Measurements from ENCODE around the gene GIGYF1. TPM values are rescaled to one million over a fixed set of nuclear protein-coding genes. Genes with fewer than 3 reads are reported as not detected.
"Not testable (repeated sequence)": the region's sequence is repeated elsewhere in the genome, so short reads cannot be mapped to it uniquely, and the experiment has no call there.

Gene GIGYF1
- polyA plus RNA-seq, 1 donor from 2014 or later = 2.6 TPM

DNA sequence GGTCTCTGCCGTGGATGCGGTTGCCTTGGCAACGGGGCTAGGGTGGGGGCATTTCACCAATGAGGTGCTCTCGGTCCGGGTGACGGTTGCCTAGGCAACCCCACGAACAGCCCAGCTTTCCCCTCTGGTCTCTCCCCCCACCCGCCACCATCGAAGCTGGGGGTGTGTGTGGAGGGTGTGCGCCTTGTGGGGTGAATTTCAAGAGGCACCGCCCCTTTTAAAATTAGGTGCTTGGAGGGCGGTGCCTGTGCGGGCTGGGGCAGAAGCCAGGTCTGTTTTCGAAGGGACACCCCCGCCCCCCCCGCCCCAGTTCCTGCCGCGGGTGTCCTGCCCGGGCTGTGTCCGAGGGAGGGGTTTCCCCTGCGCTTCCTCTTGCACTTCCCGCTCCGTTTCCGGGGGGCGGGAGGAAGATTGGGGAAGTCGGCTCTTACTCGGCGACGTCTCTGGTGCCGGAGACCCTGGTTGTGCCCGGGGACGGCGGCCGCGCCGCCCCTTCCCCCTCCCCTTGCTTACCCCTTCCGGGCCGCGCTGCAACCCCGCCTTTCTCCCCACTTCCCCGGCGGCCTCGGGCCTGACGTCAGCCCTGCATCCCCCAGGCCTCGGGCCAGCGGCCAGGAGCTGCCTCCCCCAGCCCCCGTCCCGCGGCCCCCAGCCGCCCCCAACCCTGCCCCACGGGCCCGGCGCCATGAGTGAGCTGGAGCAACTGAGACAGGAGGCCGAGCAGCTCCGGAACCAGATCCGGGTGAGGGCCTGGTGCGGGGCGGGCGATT is 18.3 kb downstream of the GIGYF1 start:
- peaks cover 2 to 6% (median 5%) of the 10 kb centered on the region in 3 donors for H3K4me1 Mint-ChIP-seq
- H3K27me3 Mint-ChIP-seq = no peaks in the 10 kb centered on the region
- H3K27ac Mint-ChIP-seq = peak overlapping the region; percentile 91 to 96 (median 96)
- no peaks in the 10 kb centered on the region for H3K36me3 Mint-ChIP-seq
- H3K4me3 Mint-ChIP-seq = peak overlapping the region; percentile 86 to 93 (median 90)
- H3K9me3 Mint-ChIP-seq = no peaks in the 10 kb centered on the region

DNA sequence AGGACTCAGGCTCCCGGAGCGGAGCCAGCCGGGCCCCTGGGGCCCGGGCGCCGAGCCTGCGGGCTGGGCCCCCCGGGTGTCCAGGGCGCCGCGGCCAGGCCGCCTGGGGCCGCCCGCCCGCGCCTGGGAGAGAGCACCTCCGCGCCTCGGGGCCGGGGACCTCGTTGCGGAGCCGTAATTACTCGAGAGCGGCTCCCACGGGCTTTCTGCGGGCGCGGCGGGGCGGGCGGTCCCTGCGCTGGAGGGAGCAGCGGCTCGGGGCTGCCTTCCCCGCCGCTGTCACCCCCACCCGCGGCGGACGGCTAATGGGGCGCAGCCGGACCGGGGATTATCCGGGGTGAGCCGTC is 19.0 kb downstream of the GIGYF1 start:
- no peaks in the 10 kb centered on the region for H3K36me3 Mint-ChIP-seq
- peaks cover 2 to 6% (median 5%) of the 10 kb centered on the region in 3 donors for H3K4me1 Mint-ChIP-seq
- no peaks in the 10 kb centered on the region for H3K9me3 Mint-ChIP-seq
- peak overlapping the region; percentile 91 to 99 (median 97) for H3K4me3 Mint-ChIP-seq
- no peaks in the 10 kb centered on the region for H3K27me3 Mint-ChIP-seq
- peak overlapping the region; percentile 92 to 98 (median 97) for H3K27ac Mint-ChIP-seq

DNA sequence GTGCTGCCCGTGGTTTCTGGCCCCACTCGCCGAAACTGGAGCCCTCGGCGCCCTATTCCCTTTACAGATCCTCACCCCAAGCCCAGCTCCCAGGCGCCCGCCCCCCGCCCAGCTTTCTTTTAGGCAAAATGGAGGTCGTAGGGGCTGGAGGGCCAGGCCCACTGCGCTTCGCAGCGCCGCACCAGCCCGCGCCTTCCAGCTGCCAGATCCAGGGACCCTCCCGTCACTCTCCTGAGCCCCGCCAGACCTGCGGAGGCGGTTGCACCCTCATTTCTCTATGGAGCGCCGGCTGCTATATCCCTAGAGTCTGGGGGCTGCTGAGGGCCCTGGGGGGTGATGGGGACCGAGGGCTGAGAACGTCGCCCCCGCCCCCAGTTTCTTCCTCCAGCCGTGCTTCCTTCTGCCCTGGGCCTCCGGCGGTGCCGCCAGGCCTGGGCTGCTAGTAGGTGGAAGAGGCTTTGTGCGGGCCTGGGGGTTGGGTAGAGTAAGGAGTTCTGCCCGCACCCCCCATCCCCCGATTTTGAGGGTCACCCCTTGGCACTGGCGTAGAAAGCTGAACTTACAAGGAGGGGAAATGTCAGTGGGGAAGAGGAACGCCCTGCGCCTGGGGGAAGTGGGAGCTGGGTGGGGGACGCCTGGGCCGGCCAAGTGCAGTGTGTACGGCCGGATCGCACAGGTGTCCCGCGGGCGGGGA is 19.5 kb downstream of the GIGYF1 start:
- Mint-ChIP-seq H3K36me3 (no peaks in the 10 kb centered on the region), H3K4me1 (peaks cover 2 to 6% (median 5%) of the 10 kb centered on the region in 3 donors), H3K4me3 (peak overlapping the region; percentile 91 to 99 (median 97)), H3K27me3 (no peaks in the 10 kb centered on the region), H3K27ac (peak overlapping the region; percentile 92 to 98 (median 97)), H3K9me3 (no peaks in the 10 kb centered on the region)

DNA sequence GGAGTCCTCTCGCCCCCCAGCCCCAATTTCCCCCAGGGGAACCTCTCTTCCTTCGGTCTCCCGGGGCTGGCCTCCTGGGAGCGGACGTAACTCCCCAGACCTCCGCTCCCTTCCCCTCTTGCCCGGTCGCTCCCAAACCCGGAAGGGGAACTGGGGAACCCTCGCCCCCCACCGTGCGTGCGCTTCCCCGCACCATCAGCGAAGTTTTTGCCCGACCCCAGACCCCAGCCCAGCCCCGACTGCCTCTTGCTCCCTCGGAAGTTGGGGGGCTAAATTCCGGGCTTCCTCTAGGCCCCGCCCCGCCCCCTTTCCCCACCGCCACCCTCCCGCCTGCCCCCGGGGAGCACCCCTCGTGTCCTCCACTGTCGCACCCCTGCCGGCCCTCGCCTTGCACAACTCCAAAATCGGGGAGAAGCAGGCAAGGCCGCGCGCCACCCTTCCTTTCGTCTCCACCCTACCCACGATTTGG is 20.1 kb downstream of the GIGYF1 start:
- no peaks in the 10 kb centered on the region for H3K9me3 Mint-ChIP-seq
- no peaks in the 10 kb centered on the region for H3K27me3 Mint-ChIP-seq
- H3K4me1 Mint-ChIP-seq = peaks cover 2 to 6% (median 5%) of the 10 kb centered on the region in 3 donors
- no peaks in the 10 kb centered on the region for H3K36me3 Mint-ChIP-seq
- H3K27ac Mint-ChIP-seq = peak overlapping the region; percentile 92 to 98 (median 97)
- H3K4me3 Mint-ChIP-seq = peak overlapping the region; percentile 91 to 99 (median 97)

DNA sequence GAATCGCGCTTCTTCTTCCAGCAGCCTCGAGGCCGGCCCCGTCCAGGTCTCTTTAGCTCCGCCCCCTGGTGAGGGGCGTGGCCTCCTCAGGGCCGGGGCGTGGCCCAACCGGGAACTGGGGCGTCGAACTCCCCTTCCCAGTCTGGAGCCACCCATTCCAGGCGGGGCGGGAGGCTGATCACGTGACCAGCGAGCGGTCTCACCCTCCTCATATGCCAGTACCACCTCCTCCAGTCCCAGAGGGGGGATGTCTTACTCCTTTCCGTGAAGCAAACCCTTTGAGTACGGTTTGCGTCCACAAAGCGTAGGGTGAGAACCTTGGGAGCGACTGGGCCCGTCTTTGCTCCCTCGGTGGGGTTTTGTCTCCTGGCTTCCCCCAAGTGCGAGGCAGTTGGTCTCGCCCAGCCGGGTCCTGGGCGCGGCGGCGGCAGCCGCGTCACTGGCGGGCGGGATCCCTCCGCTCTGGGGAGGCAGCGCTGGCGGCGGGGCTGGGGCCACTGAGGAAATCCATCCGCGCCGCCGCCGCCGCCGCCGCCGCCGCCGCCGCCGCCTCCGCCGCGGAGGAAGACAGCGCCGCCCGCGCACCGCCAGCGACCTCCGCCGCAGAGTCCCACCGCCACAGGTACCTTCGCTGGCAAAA is 20.6 kb downstream of the GIGYF1 start, which contains the start of gene GNB2:
Gene GNB2, plus strand, starts transcription at position 439 of the 640 bp plus-strand sequence. CDS start 2,526 bp downstream, outside the sequence.
- Mint-ChIP-seq H3K27me3 (no peaks in the 10 kb centered on the region), H3K9me3 (no peaks in the 10 kb centered on the region), H3K27ac (peak within 1 kb of the TSS; percentile 92 to 98 (median 97)), H3K36me3 (no peaks in the 10 kb centered on the region), H3K4me3 (peak within 1 kb of the TSS; percentile 91 to 99 (median 97)), H3K4me1 (peaks cover 2 to 6% (median 5%) of the 10 kb centered on the region in 3 donors)

DNA sequence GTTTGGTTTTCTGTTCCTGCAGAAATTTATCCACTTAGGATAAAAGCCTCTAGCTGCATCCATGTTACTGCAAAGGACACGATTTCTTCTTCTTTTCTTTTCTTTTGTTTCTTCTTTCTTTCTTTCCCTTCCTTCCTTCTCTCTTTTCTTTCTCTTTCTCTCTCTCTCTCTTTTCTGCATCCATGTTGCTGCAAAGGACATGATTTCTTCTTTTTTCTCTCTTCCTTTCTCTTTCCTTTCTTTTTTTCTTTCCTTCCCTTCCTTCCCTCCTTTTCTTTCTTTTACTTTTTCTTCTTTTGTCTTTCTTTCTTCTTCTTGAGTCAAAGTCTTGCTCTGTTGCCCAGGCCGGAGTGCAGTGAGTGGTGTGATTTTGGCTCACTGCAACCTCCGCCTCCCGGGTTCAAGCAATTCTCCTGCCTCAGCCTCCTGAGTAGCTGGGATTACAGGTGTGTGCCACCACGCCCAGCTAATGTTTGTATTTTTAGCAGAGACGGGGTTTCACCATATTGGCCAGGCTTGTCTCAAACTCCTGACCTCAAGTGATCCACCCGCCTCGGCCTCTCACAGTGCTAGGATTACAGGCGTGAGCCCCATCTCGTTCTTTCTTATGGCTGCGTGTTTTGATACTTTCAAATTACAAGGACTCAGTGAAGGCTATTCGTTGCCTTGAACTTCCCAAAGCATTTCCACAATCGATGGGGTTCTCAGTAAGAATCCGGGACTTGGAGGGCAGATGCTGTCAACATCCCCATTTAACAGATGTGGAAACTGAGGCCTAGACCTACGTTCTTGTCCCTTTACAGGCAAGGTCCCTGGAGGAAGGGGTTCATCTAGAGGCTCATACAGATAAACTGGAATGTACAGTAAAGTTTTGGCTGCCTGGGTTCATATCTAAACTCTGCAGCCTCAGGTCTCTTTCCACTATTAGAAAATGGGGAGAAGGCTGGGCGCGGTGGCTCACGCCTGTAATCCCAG is 22.4 kb downstream of the GIGYF1 start:
- Mint-ChIP-seq H3K4me3 (peak overlapping the region in 2 of 4 donors; percentile 30 to 91), H3K27me3 (peaks cover 3% of the 10 kb centered on the region)

DNA sequence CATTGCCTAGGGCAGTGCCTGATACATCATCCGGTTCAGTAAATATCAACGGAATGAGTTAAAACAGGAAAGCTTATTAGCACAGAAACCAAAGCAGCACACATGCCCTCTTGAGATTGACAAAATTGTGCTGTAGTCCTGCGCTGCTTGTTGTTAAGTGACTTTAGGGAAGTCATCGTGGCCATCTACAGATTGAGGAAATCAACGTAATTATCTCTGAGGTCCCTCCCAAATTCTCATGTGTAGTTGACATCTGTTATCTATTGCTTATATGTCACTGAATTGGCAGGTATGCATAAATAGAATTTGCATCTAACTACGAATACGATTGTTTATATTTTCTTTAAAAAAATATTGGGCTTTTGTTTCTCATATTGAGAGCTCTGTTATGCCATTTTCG is 24.0 kb downstream of the GIGYF1 start:
- Mint-ChIP-seq H3K4me1 (peaks cover 0 to 11% (median 5%) of the 10 kb centered on the region in 3 donors), H3K36me3 (no peaks in the 10 kb centered on the region), H3K27ac (peak overlapping the region in 1 of 3 donors; percentile 54), H3K9me3 (no peaks in the 10 kb centered on the region), H3K27me3 (peaks cover 6% of the 10 kb centered on the region), H3K4me3 (peak overlapping the region in 1 of 4 donors; percentile 43)

More for the DNA sequence above, 22.4 kb downstream of the GIGYF1 start:
- peaks cover 0 to 11% (median 5%) of the 10 kb centered on the region in 3 donors for H3K4me1 Mint-ChIP-seq
- H3K36me3 Mint-ChIP-seq = no peaks in the 10 kb centered on the region
- H3K27ac Mint-ChIP-seq = peak overlapping the region in 1 of 3 donors; percentile 54
- no peaks in the 10 kb centered on the region for H3K9me3 Mint-ChIP-seq

DNA sequence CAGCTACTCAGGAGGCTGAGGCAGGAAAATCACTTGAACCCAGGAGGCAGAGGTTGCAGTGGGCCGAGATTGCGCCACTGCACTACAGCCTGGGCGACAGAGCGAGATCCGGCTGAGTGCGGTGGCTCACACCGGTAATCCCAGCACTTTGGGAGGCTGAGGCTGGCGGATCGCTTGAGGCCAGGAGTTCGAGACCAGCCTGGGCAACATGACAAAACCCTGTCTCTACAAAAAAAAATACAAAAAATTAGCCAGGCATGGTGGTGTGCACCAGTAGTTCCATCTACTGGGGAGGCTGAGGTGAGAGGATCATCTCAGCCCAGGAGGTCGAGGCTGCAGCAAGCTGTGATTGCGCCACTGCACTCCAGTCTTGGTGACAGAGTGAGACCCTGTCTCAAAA is 24.9 kb downstream of the GIGYF1 start:
- not testable (repeated sequence) for H3K36me3 Mint-ChIP-seq, H3K4me3 Mint-ChIP-seq, H3K27ac Mint-ChIP-seq, H3K27me3 Mint-ChIP-seq, H3K9me3 Mint-ChIP-seq
- H3K4me1 Mint-ChIP-seq = peaks cover 0 to 11% (median 5%) of the 10 kb centered on the region in 3 donors

DNA sequence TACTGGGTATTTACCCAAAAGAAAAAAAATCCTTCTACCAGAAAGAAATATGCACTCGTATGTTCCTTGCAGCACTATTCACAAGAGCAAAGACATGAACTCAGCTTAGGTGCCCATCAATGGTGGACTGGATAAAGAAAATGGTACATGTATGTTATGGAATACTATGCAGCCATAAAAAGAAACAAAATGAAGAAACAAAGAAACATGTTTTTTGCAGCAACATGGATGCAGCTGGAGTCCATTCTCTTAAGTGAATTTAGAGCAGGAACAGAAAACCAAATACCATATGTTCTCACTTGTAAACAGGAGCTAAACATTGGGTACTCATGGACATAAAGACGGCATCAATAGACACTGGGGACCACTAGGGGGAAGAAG is 26.0 kb downstream of the GIGYF1 start:
- H3K4me3 Mint-ChIP-seq = peak overlapping the region in 1 of 4 donors; percentile 68
- peak overlapping the region in 1 of 3 donors; percentile 71 for H3K27ac Mint-ChIP-seq
- H3K27me3 Mint-ChIP-seq = peaks cover 6% of the 10 kb centered on the region
- peaks cover 2% of the 10 kb centered on the region for H3K36me3 Mint-ChIP-seq
- H3K4me1 Mint-ChIP-seq = peaks cover 0 to 5% (median 5%) of the 10 kb centered on the region in 3 donors
- no peaks in the 10 kb centered on the region for H3K9me3 Mint-ChIP-seq

DNA sequence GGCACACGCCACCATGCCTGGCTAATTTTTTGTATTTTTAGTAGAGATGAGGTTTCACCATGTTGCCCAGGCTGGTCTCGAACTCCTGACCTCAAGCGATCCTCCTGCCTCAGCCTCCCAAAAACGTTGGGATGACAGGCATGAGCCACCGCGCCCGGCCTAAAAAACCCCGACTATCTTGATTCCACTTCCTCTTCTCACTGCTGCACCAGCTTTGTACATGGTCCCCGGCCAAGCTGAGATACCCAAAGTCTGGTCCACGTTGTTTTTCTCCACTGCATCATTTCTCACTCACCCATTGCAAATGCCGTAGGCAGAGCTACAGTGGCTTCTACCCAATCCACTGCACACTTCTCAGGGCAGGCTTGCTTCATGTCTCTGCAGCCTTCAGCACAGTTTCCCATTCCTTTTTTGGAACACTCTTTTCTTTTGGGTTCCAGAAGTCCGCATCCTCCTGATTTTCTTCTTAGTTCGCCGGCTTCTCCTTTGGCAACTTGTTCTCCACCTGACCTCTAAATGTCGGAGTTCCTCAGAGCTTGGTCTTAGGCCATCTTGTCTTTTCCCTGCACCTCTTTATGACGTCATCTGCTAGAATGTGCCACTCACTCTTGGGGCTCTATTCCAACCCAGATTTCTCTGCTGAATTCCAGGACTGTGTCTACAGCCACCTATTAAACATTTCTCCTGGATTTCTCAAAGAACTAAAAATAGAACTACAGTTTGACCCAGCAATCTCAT is 26.6 kb downstream of the GIGYF1 start:
- Mint-ChIP-seq H3K27me3 (peaks cover 6% of the 10 kb centered on the region), H3K4me1 (peaks cover 0 to 5% (median 5%) of the 10 kb centered on the region in 3 donors), H3K27ac (peak overlapping the region in 1 of 3 donors; percentile 71), H3K4me3 (peak overlapping the region in 1 of 4 donors; percentile 33), H3K9me3 (no peaks in the 10 kb centered on the region), H3K36me3 (peaks cover 2% of the 10 kb centered on the region)

DNA sequence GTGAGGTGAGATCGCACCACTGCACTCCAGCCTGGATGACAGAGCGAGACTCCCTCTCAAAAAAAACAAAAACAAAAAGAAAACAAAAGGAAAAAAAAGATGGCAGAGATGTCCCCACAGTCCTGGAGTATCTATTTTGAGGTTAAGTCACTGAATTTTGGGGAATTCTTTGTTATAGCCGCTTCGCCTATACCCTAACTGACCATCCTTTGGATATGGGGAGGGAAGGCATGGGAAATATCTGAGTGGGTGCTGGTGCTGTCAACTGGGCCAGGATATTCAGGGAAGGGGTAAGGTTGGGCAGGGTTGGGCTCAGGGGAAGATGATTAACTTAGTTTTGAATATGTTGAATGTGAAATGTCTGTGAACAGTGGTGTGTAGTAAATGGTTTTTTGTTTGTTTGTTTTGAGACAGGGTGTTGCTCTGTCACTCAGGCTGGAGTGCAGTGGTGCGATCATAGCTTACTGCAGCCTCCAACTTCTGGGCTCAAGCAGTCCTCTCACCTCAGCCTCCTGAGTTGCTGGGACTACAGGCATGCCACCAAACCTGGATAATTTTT is 28.8 kb downstream of the GIGYF1 start:
- peaks cover 10% of the 10 kb centered on the region for H3K27me3 Mint-ChIP-seq
- no peak overlapping the region for H3K4me3 Mint-ChIP-seq
- peaks cover 0 to 2% (median 0%) of the 10 kb centered on the region in 3 donors for H3K9me3 Mint-ChIP-seq
- peaks cover 0 to 5% (median 5%) of the 10 kb centered on the region in 3 donors for H3K4me1 Mint-ChIP-seq
- peaks cover 2% of the 10 kb centered on the region for H3K36me3 Mint-ChIP-seq
- no peak overlapping the region for H3K27ac Mint-ChIP-seq

DNA sequence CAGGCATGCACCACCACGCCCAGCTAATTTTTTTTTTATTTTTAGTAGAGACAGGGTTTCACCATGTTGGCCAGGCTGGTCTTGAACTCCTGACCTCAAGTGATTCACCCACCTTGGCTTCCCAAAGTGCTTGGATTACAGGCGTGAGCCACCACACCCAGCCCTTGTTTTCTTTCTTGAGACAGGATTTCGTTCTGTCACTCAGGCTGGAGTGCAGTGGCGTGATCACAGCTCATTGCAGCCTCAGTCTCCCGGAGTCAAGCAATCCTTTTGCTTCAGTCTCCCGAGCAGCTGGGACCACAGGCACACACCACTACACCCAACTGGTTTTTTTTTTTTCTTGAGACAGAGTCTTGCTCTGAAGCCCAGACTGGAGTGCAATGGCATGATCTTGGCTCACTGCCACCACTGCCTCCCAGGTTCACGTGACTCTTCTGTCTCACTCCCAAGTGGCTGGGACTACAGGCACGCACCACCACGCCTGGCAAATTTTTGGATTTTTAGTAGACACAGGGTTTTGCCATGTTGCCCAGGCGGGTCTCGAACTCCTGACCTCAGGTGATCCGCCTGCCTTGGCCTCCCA is 31.8 kb downstream of the GIGYF1 start:
- peaks cover 17% of the 10 kb centered on the region for H3K27me3 Mint-ChIP-seq
- H3K4me1 Mint-ChIP-seq, H3K9me3 Mint-ChIP-seq, H3K36me3 Mint-ChIP-seq, H3K4me3 Mint-ChIP-seq, H3K27ac Mint-ChIP-seq: not testable (repeated sequence)
